ENCODE measurements around the gene KCNJ3.

Gene KCNJ3

GRCh38 chr2:154776825-154777224 lies 78.3 kb downstream of the KCNJ3 start:
- DNase-seq (ENCODE audit: low read depth), result no peak
- H3K4me3 ChIP-seq (ENCODE audit: low read length), result no peak overlapping the region
- TF ChIP-seq, protein P1, sequence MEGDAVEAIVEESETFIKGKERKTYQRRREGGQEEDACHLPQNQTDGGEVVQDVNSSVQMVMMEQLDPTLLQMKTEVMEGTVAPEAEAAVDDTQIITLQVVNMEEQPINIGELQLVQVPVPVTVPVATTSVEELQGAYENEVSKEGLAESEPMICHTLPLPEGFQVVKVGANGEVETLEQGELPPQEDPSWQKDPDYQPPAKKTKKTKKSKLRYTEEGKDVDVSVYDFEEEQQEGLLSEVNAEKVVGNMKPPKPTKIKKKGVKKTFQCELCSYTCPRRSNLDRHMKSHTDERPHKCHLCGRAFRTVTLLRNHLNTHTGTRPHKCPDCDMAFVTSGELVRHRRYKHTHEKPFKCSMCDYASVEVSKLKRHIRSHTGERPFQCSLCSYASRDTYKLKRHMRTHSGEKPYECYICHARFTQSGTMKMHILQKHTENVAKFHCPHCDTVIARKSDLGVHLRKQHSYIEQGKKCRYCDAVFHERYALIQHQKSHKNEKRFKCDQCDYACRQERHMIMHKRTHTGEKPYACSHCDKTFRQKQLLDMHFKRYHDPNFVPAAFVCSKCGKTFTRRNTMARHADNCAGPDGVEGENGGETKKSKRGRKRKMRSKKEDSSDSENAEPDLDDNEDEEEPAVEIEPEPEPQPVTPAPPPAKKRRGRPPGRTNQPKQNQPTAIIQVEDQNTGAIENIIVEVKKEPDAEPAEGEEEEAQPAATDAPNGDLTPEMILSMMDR (IDR thresholded peaks at IDR 0.05; ENCODE audit: insufficient read depth, low read depth, low read length, missing control alignments), result no peak

DNA sequence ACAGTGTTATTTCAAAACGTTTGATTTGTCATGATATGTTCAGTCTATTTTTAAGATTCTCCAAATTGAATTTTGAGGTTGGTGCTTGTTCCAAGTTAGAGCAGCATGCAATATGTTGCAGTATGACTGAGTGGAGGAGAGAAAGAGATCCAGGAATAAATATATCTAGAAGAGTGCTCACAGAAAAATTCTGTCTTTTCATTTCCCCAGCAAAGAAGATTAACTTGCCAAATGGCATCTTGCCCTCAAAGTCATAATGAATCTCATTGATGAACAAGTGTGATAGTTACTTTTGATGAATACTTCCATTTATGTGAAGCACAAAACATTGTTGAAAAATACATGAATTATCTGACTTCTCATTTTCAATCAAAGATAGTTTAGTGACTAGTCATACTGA lies 95.9 kb downstream of the KCNJ3 start:
- TF ChIP-seq, protein P1 (IDR thresholded peaks at IDR 0.05; ENCODE audit: insufficient read depth, low read depth, low read length, missing control alignments), result no peak
- H3K4me3 ChIP-seq (ENCODE audit: low read length), result no peak overlapping the region
- no peak for DNase-seq (ENCODE audit: low read depth)

DNA sequence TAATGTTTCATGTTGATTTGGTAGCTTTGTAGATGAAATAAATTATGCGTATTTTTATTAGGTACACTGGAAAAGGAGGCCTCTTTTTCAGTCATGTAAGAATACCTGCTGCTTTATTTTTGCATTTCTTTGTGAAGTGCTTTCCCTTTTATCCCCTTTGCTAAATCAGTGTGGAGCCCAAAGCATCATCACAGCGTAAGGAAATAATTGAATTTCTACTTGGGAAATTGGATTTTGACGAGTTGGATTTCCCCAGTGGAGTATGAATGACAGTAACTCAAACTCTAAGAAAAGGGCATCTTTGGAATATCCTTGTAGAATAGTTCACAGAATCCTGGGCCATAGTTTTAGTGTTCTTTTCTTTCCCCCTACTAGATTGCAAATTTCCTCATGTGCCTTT lies 97.2 kb downstream of the KCNJ3 start:
- TF ChIP-seq, protein P1 (IDR thresholded peaks at IDR 0.05; ENCODE audit: insufficient read depth, low read depth, low read length, missing control alignments), result no peak
- H3K4me3 ChIP-seq (ENCODE audit: low read length), result no peak overlapping the region
- no peak for DNase-seq (ENCODE audit: low read depth)

DNA sequence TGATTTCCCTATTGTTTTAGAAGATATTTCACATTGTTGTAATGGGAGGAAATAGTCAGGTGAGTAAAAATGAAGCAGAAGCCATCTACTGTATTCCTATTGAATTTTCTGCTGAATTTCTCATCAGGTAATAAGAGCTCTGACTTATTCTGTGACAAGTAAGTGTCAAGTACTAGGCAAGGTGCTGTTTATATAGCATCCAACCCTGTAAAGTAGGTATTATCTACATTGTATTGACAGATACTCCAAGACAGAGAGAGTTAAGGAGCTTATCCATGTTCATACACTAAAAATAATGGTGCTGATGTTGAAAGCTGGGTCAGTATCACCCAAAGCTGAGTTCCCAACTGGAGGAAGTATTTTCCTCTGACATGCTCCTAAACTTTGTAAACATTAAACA lies 106.0 kb downstream of the KCNJ3 start:
- DNase-seq (ENCODE audit: low read depth), result no peak
- TF ChIP-seq, protein P1 (IDR thresholded peaks at IDR 0.05; ENCODE audit: insufficient read depth, low read depth, low read length, missing control alignments), result no peak
- no peak overlapping the region for H3K4me3 ChIP-seq (ENCODE audit: low read length)

DNA sequence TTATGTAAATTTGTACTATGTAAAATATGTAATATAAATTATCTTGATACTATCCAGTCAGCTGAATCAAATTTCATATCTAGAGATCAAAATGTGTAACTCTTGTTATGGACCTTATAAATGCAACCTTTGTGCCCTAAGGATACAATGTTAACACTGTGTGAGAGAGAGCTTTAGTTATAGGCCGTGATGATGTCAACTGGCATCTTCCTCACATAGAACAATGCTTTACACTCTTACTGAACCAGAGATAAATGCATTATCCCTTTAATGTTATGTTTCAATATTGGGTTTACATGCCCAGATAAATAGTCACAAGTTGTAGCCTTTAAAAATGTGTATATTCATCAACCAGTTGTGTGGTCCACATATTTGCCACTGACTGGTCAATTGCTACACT lies 115.1 kb downstream of the KCNJ3 start:
- TF ChIP-seq, protein P1 (IDR thresholded peaks at IDR 0.05; ENCODE audit: insufficient read depth, low read depth, low read length, missing control alignments), result no peak
- DNase-seq (ENCODE audit: low read depth), result no peak
- H3K4me3 ChIP-seq (ENCODE audit: low read length), result no peak overlapping the region

- DNase-seq (ENCODE audit: low read depth), result no peak
- TF ChIP-seq, protein P1 (IDR thresholded peaks at IDR 0.05; ENCODE audit: insufficient read depth, low read depth, low read length, missing control alignments), result no peak
- no peak overlapping the region for H3K4me3 ChIP-seq (ENCODE audit: low read length)
These were observed 116.4 kb downstream of the KCNJ3 start for GRCh38 chr2:154814856-154815255.

DNA sequence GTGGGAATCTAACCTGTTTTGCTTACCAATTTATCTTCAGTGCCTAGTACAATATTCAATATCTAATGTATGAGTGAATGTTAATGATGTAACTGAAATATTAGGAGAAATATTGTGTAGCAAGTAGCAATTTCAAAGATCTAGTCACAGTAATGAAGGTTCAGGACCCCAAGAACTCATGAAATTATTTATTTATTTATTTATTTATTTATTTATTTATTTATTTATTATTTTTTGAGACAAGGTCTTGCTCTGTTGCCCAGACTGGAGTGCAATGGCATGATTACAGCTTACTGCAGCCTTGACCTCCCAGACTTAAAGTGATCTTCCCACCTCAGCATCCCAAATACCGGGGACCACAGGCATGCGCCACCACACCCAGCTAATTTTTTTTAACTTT lies 126.9 kb downstream of the KCNJ3 start:
- TF ChIP-seq, protein P1 (IDR thresholded peaks at IDR 0.05; ENCODE audit: insufficient read depth, low read depth, low read length, missing control alignments), result no peak
- no peak overlapping the region for H3K4me3 ChIP-seq (ENCODE audit: low read length)
- DNase-seq (ENCODE audit: low read depth), result no peak

Data from epithelial cell of esophagus (primary cell).